Right lobe of liver (tissue), 6 donors: ENCODE data around the gene C1QTNF8. TPM values are rescaled to one million over a fixed set of nuclear protein-coding genes. Genes with fewer than 3 reads are reported as not detected.

Source experiments
- ATAC-seq, 4 donors: fragments of 200-7000 bp; cut with Tn5 transposase; one replicate each; pipeline ENCODE4 v1.9.1; 2020; ENCODE audit warnings: mild to moderate bottlenecking in 4 of 4, moderate library complexity in 4 of 4
- DNase-seq, 3 donors: peaks; one replicate each; pipeline ENCODE4 v3.0.0-alpha.2; 2020
- H3K27ac ChIP-seq, 3 donors: fragments of 200-600 bp; one replicate each; pipeline ENCODE4 v1.8.0; 2022
- H3K27me3 ChIP-seq, 2 donors: fragments of 200-600 bp; one replicate each; pipeline ENCODE4 v1.8.0; 2022
- H3K36me3 ChIP-seq, 4 donors: fragments of 200-600 bp; sonication (generic) in 1 of 4; one replicate each; pipeline versions ENCODE4 v1.5.1 to v1.8.0; 2017 to 2022; ENCODE audit warnings: control low read depth in 1 of 4
- H3K4me1 ChIP-seq, 4 donors: fragments of 200-600 bp; sonication (generic) in 1 of 4; one replicate each; pipeline versions ENCODE4 v1.5.1 to v1.8.0; 2017 to 2022; ENCODE audit warnings: control low read depth in 1 of 4
- H3K4me3 ChIP-seq, 3 donors: fragments of 200-600 bp; one replicate each; pipeline ENCODE4 v1.8.0; 2022
- H3K9me3 ChIP-seq, 4 donors: fragments of 200-600 bp; sonication (generic) in 1 of 4; one replicate each; pipeline versions ENCODE4 v1.5.1 to v1.8.0; 2017 to 2022; ENCODE audit warnings: control low read depth in 1 of 4
- POLR2A ChIP-seq: fragments of 450-650 bp; IDR thresholded peaks from one replicate; pipeline ENCODE4 v1.6.1; 2017; ENCODE audit warnings: antibody characterized with exemption, mild to moderate bottlenecking
- WGBS: methylation state at CpG from one replicate; pipeline ENCODE4 v1.1.6; 2018; ENCODE audit warnings: low coverage, low lambda C conversion rate; ENCODE audit not compliant: insufficient coverage; ENCODE audit errors: missing lambda C conversion rate; 5-methylcytosine and 5-hydroxymethylcytosine counted together
- intact Hi-C, 2 donors: fragments of 100-400 bp; cut with DNase I; formaldehyde crosslinking; loops; one replicate each; pipeline versions ENCODE4 v1.11.2 to v1.14.1; 2022
- total RNA-seq, 6 experiments: library from RNA; depleted of rRNA in 2 of 6; stranded (reverse); fragments of >200 nt in 2 of 6; fragmentation: NEBNext Ultra II Directional in 3 of 6; extraction: Animal tissue kit (Norgen Biotek cat#: 25700) in 3 of 6; gene quantifications; one replicate each; pipeline versions ENCODE4 v1.1.0 to v1.2.4, GENCODE V29; 2016 to 2023
- TF ChIP-seq, protein P1 (sequence below), 4 donors: fragments of 200-600 bp in 3 of 4; fragments of 450-650 bp in 1 of 4; IDR thresholded peaks; one replicate each; pipeline versions ENCODE4 v1.5.1 to v1.8.0; 2016 to 2022; ENCODE audit warnings: antibody characterized with exemption in 4 of 4, mild to moderate bottlenecking in 2 of 4
- donor health status: DM: no; HTN: yes; CAD: no.
- donor health status: DM: no; HTN: no; CAD: no.
- donor health status: DM: no; HTN: no; CAD: no.
- donor health status: DM: no; HTN: yes; CAD: no.
- donor health status: DM: no; HTN: yes; CAD: no.

C1QTNF8 gene
- total RNA-seq, 6 experiments from 2014 or later = not detected

DNA sequence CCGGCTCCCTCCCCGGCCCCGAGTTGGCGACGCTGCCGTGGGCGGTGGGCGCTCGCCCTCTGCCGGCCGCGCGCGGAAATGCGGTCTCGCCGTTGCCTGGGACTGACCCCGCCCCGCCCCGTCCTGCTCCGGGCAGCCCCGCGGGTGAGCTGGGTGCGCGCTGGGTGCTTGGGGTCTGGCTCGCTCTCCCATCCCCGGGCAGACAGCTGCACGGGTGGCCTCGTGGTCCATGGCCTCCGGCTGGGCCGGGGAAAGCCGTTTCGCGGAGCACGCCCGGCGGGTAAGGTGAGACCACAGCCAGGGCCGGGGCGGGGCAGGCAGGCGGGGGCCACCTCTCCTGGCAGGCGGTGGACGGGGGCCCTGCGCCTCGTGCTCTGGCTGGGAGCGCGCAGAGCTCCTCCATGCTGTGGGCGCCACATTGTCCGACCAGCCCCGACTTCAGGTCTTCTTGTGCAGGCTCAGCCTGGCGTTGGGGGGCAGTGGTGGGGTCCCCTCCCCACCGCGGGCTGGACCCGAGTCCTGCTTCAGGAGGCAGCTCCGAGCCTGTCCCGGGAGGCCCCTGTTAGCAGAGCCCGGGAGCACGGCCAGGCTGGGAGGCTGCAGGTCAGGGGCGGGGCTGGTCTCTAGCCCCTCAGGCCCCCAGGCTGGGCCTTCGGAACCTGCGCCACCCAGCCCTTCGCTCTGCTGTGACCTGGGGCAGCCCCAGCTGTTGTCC, 7.0 kb upstream of the C1QTNF8 start:
- H3K9me3 ChIP-seq = no peaks in the 10 kb centered on the region
- intact Hi-C loops = no loop called here
- no peak overlapping the region for H3K27ac ChIP-seq
- no peaks in the 10 kb centered on the region for H3K36me3 ChIP-seq
- H3K4me1 ChIP-seq = peaks cover 0 to 3% (median 0%) of the 10 kb centered on the region in 4 donors
- H3K4me3 ChIP-seq = no peak overlapping the region
- DNase-seq (peak; percentile 54 to 74 (median 61)), ATAC-seq (peak; percentile 54 to 78 (median 63))
- TF ChIP-seq POLR2A = no peak
- TF ChIP-seq, protein P1, sequence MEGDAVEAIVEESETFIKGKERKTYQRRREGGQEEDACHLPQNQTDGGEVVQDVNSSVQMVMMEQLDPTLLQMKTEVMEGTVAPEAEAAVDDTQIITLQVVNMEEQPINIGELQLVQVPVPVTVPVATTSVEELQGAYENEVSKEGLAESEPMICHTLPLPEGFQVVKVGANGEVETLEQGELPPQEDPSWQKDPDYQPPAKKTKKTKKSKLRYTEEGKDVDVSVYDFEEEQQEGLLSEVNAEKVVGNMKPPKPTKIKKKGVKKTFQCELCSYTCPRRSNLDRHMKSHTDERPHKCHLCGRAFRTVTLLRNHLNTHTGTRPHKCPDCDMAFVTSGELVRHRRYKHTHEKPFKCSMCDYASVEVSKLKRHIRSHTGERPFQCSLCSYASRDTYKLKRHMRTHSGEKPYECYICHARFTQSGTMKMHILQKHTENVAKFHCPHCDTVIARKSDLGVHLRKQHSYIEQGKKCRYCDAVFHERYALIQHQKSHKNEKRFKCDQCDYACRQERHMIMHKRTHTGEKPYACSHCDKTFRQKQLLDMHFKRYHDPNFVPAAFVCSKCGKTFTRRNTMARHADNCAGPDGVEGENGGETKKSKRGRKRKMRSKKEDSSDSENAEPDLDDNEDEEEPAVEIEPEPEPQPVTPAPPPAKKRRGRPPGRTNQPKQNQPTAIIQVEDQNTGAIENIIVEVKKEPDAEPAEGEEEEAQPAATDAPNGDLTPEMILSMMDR (IDR thresholded peaks at IDR 0.05) = peak; percentile 51 to 66 (median 61)
- peaks cover 6 to 10% of the 10 kb centered on the region in 2 donors for H3K27me3 ChIP-seq
- WGBS = 2% methylated on average over 22 of the region's 61 CpGs

DNA sequence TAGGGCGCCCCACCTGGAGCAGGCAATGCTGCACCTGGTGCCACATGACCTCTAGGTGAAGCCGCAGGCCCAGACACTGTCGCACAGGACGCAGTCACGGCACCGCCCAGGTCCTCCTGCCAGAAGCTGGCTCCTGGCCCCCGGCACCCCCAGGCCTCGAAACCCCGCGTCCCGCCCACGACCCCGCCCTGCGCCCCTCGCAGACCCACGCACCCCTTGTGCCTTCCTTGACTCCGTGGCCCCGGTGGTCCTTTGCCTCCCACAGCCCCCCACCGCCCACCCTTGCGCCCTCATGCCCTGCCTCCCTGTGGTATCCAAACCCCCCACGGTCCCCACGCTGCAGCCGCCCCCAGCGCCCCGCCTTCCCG, 6.3 kb upstream of the C1QTNF8 start:
- Histone ChIP-seq H3K27ac (no peak overlapping the region), H3K4me1 (peaks cover 0 to 3% (median 0%) of the 10 kb centered on the region in 4 donors), H3K27me3 (peaks cover 6 to 10% of the 10 kb centered on the region in 2 donors), H3K9me3 (no peaks in the 10 kb centered on the region), H3K36me3 (no peaks in the 10 kb centered on the region), H3K4me3 (no peak overlapping the region)
- DNase-seq (no peak), ATAC-seq (no peak)
- WGBS = 32% methylated on average over 7 of the region's 26 CpGs
- intact Hi-C loops = no loop called here
- no peak for TF ChIP-seq POLR2A
- TF ChIP-seq, protein P1 (IDR thresholded peaks at IDR 0.05) = no peak

DNA sequence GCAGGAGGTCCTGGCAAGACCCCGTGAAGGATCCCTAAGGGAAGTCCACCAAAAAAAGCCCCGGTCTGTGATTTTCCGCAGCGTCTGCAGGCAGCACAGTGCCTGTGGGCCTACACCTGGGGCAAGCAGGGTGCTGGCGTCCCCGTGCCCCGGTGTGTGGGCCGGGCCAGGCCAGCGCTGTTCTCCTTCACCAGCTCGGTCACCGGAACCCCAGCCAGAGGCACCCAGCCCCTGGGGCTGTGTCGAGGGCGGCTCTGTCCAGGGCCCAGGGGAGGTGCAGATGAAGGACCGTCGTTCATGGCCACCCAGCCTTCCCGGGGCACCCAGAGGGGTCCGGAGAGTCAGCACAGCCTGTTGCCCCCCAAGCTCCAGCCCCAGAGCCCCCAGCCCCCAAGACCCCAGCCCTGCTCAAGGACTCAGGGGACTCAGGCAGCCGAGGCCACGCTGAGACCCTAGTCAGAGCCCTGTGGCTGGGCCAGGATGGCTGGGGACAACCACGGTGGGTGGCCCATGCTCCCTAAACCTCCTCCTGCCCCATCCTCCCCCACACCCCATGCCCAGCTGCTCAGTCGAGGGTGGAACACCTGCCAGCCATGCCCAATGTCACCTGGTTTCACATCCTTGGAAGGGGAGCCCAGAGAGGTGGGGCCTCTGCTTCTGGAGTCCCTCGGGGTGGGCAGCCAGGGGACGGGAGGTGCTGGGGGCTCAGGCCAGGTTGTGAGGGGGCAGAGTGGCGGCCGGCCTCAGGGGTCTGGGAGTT, 5.7 kb upstream of the C1QTNF8 start:
- H3K9me3 ChIP-seq = no peaks in the 10 kb centered on the region
- H3K4me3 ChIP-seq = no peak overlapping the region
- TF ChIP-seq, protein P1 (IDR thresholded peaks at IDR 0.05) = no peak
- TF ChIP-seq POLR2A = no peak
- H3K36me3 ChIP-seq = no peaks in the 10 kb centered on the region
- ATAC-seq (no peak), DNase-seq (no peak)
- WGBS = 83% methylated on average over 2 of the region's 25 CpGs
- peaks cover 0 to 3% (median 0%) of the 10 kb centered on the region in 4 donors for H3K4me1 ChIP-seq
- intact Hi-C loops = no loop called here
- no peak overlapping the region for H3K27ac ChIP-seq
- H3K27me3 ChIP-seq = peaks cover 6 to 10% of the 10 kb centered on the region in 2 donors

DNA sequence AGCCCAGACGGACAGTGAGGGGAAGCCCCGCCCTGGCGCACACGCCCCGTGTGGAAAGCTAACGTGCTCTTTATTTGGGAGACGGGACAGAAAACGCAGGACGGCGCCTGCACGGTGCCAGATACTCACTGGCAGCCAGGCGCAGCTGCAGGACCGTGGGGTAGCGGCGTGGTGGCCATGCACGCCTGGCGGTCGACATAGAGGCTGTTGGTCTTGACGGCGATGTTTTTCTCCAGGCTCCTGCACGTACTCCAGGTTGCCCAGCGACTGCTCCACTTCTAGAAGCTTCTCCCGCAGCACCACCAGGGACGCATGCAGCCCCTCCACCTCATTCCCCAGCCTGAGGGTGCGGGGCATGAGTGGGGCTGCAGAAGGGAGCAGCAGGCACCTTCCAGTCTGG, 5.1 kb upstream of the C1QTNF8 start:
- TF ChIP-seq, protein P1 (IDR thresholded peaks at IDR 0.05) = no peak
- TF ChIP-seq POLR2A = no peak
- Histone ChIP-seq H3K27me3 (peaks cover 6 to 10% of the 10 kb centered on the region in 2 donors), H3K27ac (no peak overlapping the region), H3K9me3 (no peaks in the 10 kb centered on the region), H3K4me3 (no peak overlapping the region), H3K36me3 (no peaks in the 10 kb centered on the region), H3K4me1 (peaks cover 0 to 3% (median 0%) of the 10 kb centered on the region in 4 donors)
- intact Hi-C loops = no loop called here
- WGBS = no CpG with 5 or more reads among the region's 25 CpGs
- ATAC-seq (no peak), DNase-seq (no peak)
